ENCODE results near the gene FOXP1. TPM values are rescaled to one million over a fixed set of nuclear protein-coding genes. Genes with fewer than 3 reads are reported as not detected.

Gene FOXP1
- total and polyA plus RNA-seq, 2 of the 8 experiments (the other 6 are each of a cell fraction or from before 2014, with no cell fraction given), result 13.9 to 25.4 TPM

DNA sequence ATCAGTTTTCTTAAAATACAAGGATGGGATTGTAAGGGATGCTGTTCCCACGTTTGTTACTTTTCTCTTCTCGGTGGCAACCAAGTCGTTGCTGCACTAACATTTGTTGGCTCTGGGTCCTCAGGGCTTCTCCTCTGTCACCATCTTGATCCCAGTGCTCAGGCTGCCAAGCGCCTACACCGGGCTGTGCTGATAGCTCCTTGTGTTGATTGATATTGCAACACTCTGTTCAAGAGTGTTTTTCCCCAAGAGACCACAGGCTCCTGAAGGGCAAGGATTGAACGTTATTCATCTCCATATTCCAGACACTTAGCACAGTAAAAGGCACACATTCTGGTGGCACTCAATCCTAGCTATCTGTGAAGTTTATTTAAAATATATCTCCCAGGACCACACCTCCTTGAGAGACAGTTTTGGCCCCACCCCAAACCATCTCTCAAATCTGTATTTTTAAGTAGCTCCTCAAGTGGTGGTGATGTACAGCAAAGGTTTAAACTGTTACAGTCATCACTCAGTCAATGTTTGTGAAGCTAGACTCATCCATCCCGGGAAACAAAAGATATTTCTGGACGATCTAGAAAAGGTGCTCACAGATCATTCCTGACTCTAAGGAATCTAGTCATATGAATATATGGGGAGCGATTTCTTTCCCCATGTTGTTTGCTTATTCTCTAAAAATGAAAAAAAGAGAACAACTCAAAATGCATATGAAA lies 38.5 kb upstream of the FOXP1 start (continued):
- TF ChIP-seq SUZ12 (IDR thresholded peaks at IDR 0.05; ENCODE audit: low read length), result no peak
- TF ChIP-seq RFX5 (IDR thresholded peaks at IDR 0.05; ENCODE audit: borderline replicate concordance, low read depth, low read length), result no peak
- TF ChIP-seq SAP30 (IDR thresholded peaks at IDR 0.05; ENCODE audit: insufficient read depth, insufficient replicate concordance, low read length), result no peak
- TF ChIP-seq BRCA1 (IDR thresholded peaks at IDR 0.05; ENCODE audit: low read depth, low read length), result no peak

Data from H1 (cell line).